GM21423 (cell line): Measurements from ENCODE around the gene SLC19A3.
A peak's percentile ranks its signal among the peaks of the same experiment; 100 is the strongest.
"Not testable (repeated sequence)": the region's sequence is repeated elsewhere in the genome, so short reads cannot be mapped to it uniquely, and the experiment has no call there.

Experiments used
- ATAC-seq: cut with Tn5 transposase; IDR thresholded peaks from one replicate; pipeline ENCODE4 v1.9.1; 2021; ENCODE audit warnings: mild to moderate bottlenecking, moderate library complexity; ENCODE audit not compliant: unreplicated experiment

SLC19A3 gene

DNA sequence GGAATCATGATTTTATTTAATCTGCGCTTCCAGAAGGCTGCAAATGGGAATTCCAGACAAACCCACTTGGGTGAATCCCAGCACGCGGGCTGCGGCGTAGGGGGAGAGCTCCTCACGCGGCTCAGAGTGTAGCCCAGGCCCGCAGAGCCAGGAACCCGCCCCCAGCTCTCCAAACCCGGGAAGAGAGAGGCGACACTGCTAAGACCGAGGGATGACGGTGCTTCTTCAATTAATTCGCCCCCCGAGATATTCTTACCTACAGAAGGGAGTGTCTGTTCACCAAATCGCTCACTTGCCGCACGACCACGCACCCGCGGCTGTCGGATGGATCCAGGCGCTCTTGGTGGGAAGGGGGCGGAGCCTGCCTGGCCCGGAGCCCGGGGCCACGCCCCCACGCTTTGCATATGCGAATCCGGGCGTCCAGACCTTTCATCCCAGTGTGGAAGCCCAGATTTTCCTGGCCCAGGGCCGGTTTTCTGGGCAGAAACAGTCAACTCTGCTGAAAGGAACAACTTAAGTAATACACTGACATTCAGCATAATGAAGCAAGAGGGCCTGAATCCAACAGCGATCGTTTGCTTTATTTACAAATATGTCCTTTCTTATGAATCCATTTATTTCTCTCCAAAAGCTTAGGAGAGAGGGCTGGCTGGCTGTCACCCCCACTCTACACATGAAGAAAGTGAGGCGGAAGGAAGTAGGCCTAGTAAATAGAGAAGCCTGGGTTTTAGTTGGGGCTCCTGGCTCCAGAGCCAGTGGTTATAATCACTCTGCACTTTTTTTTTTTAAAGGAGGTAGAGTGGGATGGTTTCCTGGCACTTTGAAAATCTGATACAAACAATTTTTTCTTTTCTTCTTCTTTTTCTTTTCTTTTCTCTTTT lies at the start of gene SLC19A3:
Gene SLC19A3 (minus strand): TSS at position 342 of the 881 bp plus-strand sequence. CDS start 15,710 bp downstream, outside the sequence.
- ATAC-seq = no peak

DNA sequence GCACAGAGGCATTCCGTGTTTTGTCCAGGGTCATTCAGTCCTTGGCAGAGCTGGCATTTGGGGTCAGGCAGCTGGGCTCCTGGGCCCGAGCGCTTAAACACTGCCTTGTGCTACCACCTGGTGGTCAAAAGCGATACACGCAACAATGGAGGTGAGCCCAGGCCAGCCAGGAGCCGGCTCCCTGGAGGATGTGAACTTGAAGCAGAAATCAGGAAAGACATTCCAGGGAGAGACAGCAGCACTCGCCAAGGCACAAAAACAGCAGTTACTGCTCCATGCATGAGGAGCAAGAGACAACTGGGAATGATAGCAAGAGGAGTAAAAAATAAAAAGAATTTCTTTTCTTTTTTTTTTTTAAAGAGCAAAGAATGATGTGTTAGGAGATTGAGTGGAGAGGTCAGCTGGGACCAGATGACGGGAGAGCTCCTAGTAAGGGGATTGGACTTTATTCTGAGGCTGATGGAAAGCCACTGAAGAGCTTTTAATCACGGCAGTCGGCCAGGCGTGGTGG lies 48.6 kb upstream of the SLC19A3 start:
- ATAC-seq = peak; percentile 98

DNA sequence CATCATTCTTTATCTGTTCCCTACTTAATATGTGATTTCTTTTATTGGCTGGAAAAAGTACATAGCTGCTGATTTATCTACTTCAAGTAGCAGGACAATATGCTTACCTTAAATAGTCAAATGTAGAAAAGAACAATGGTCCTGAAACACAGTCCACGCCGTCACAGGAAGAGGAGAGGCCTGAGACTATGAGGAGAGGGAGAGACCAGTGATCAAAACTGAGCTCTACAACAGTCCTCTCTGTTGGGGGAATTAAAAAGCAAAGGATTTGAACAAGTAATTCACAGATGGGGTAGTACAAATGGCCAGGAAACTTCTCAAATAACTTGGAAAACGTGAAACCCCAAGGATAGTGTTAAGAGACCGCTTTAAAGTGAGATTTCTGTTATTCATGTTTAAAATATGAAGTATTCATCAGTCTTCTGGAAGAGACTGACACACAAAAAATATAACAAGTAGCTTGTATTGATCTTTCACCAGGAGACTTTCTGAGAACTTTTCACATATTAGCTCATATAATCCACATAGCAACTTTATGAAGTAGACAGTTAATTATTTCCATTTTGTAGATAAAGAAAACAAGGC lies 48.1 kb upstream of the SLC19A3 start:
- no peak for ATAC-seq

DNA sequence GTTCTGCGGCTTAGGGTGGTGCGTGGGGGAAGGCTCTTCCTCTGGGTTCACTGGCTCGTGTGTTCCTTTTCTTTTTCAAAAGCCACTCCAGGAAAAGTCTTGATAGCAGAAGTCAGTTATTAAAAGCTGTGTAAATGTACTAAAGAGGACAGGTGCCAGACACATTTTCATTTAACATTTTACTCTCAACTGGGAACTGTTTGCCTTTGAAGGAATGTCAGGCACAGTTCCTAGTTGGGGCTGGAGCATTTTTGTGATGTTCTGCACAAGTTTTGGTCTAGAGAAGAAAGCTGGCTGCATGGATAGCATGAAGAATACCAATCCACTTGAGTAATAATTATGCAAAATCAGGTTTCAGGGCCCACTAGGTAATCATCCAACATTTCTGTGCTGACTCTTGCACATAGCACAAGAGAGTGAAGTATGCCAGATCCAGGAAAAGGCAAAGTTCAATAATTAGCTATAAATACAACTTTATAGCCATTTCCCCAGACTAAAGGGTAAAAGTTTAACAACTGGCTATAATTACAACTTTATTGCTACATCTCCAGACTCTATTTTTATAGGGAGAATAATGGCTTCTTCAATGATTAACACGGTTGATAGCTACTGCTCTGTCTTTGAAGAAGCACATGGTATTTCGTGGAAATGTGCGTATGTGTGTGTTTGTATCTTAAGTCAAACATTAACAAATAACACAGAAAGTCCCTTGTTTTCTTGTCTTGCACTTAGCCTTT lies 44.1 kb upstream of the SLC19A3 start:
- ATAC-seq = no peak

DNA sequence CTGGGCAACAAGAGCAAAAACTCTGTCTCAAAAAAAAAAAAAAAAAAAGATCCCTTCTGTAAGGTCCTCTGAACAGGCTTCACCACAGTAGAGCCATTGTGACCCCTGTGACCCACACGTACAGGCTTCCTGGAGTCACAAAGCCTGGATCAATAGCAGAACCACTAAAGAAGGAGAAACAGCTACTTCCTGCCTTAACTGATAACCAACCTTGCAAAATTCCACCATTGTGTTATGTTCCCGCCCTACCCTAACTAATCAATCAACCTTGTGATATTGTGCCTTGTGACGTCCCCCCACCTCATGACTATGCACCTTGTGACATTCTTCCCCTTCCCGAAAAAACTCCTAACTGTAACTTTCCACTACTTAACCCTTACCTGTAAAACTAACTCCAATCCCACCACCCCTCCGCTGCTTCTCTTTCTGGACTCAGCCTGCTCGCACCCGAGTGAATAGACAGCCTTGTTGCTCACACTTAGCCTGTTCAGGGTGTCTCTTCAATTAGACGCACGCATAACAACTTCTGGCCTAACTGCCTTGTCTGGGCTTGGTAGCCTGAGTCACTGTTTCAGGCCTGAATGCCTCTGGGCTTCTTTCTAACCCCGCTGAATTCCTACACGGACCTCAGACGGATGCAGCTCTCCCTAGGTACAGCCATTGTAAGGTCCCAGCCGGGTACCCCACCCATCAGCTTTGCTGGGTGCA lies 41.7 kb upstream of the SLC19A3 start:
- ATAC-seq = no peak

DNA sequence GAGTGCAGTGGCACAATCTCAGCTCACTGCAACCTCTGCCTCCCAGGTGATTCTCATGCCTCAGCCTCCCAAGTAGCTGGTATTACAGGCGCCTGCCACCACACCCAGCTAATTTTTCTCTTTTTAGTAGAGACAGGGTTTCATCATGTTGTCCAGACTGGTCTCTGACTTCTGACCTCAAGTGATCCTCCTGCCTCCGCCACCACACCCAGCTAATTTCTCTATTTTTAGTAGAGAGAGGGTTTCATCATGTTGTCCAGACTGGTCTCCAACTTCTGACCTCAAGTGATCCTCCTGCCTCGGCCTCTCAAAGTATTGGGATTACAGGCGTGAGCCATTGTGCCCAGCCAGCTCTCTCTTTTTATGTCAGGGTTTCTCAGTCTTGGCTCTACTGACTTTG lies 38.4 kb upstream of the SLC19A3 start:
- not testable (repeated sequence) for ATAC-seq

DNA sequence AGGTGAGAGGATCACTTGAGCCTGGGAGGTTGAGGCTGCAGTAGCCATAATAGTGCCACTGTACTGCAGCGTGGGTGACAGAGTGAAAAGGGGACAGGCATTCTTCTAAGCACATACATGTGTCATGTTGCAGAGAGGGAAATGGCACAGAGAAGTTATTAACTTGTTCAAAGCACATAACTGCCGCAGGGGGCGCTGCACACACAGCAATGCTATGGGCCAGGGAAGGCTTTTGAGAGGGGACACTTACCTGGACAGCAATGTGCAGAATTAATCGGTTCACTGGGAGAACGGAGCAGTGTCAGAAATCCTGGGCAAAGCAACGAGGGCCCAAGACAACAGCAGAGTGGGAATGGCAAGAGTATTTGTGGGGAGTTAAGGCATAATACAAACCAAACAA lies 30.3 kb upstream of the SLC19A3 start:
- no peak for ATAC-seq

DNA sequence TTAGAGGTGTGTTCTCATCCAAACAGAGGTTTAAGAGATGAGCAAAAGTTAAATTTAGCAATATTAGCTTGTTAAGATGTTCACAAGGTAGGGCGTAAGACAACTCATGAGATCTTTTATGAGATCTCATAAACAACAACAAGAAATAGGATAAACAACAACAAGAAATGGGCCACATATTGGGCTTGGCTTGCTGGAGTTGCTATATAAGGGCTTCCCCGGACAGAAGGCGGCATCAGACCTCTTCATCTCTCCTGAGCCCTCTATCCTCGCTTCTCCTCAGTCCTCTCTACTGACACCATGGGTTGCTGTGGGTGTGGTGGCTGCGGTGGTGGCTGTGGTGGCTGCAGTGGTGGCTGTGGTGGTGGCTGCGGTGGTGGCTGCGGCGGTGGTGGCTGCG lies 27.8 kb upstream of the SLC19A3 start, which contains the start of gene SCYGR8:
Gene SCYGR8 (plus strand): TSS at position 301 of the 400 bp plus-strand sequence. CDS start 0 bp downstream, at position 301.
- ATAC-seq = no peak

DNA sequence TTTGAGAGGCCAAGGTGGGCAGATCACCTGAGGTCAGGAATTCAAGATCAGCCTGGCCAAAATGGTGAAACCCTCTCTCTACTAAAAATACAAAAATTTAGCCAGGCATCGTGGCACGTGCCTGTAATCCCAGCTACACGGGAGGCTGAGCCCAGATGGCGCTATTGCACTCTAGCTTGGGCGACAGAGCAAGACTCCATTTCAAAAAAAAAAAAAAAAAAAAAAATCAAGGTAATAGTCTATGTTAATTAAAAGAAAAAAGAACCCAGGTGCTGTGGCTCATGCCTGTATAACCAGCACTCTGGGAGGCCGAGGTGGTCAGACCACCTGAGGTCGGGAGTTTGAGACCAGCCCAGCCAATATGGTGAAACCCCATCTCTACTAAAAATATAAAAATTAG lies 22.9 kb upstream of the SLC19A3 start:
- ATAC-seq = not testable (repeated sequence)

DNA sequence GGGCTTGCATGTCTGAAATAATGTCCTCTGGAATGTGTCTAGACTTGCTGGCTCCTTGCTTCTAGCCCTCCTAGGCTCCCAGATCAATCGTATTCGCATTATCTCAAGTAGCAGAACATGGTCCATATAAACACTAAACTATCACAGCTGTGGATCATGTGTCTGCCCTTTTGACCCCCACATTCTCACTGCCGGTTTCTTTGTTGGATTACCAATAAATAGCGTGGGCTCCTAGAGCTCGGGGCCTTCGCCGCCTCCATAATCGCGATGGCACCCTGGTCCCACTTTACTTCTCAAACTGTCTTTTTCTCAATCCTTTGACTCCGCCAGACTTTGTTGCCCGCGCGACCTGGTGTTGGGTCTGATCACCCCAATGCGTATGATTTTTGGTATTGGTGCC lies 21.5 kb upstream of the SLC19A3 start:
- ATAC-seq = no peak

DNA sequence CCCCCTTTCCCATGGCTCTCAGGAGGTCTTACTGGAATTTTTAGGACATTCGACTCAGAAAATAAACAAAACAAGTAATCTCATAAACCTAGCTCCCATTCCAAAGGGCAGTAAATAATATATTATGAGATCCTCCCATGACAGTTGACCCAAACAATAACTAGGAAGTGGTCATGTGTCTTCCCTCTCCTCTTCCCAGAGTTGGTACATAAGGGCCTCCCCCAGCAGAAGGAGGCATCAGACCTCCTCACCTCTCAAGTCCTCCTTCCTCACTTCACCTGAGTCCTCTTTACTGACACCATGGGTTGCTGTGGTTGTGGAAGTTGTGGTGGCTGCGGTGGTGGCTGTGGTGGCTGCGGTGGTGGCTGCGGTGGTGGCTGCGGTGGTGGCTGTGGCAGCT lies 10.2 kb upstream of the SLC19A3 start, which contains the start of gene SCYGR7:
Gene SCYGR7 (plus strand): TSS at position 301 of the 400 bp plus-strand sequence. CDS start 0 bp downstream, at position 301.
- ATAC-seq = no peak

DNA sequence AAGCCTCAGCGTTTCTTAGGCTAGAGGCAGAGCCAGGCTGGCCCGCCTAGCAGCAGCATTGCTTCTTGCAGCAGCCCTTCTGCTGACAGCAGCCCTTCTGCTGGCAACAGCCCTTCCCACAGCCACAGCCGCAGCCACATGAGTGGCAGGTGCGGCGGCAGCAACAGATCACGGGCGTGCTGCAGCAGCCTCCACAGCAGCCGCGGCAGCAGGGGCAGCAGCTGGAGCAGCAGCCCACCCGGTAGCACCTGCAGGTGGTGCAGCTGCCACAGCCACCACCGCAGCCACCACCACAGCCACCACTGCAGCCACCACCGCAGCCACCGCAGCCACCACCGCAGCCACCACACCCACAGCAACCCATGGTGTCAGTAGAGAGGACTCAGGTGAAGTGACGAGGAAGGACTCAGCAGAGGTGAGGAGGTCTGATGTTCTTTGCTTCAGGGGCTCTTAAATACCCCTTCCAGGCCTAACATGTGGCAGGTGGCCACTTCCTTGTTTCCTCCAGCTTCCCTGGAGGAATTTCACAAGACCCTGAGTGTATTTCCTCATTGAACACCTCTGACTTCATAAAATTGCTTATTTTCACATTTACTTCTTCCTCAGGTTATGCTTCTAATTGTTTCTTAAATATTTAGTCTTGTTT lies 6.7 kb upstream of the SLC19A3 start, which contains the start of gene SCYGR6:
Gene SCYGR6 (minus strand): TSS at position 364 of the 646 bp plus-strand sequence. CDS start 0 bp downstream, at position 364.
- no peak for ATAC-seq

DNA sequence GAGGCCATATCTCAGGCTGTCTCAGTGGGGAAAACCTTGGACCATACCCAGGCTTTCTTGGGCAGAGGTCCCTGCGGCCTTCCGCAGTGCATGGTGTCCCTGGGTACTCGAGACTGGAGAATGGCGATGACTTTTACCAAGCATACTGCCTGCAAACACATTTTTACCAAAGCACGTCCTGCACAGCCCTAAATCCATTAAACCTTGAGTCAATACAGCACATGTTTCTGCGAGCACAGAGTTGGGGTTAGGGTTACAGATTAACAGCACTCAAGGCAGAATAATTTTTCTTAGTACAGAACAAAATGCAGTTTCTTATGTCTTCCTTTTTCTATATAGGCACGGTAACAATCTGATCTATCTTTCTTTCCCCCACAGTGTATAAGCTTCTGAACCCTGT lies 5.0 kb upstream of the SLC19A3 start:
- not testable (repeated sequence) for ATAC-seq

DNA sequence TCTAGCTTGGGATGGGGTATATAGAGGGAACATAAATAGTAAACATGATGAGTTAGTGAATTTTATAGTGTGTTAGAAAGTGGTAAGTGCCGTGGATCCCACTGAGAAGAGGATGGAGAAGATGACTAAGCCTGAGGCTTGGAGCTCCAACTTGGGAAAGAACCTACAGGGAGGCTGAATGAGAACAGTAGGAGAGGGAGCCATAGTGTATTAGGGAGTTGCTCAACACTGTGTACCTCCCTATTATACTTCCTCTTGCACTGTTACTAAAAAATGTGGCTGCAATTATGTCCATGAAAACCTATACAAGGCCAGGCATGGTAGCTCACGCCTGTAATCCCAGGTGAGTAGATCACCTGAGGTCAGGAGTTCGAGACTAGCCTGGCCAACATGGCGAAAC lies 2.9 kb upstream of the SLC19A3 start:
- no peak for ATAC-seq

DNA sequence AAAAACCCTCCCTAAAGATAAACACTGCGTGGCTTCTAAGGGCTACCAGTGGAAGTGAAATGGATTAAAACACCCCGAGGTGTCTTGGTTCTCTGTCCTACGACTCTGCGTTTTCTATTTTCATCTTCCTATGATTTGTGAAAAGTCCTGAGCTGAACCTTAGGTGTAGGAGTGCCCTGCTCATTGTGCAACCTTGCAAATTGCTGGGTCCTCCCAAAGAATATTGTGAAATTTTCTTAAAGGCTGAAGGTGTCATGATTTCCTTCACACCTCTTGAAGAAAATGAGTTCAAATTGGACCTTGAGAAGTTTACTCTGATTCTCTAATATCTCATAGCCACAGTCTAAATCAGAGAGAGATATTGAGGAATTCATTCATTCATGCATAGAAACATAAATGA lies 1.8 kb upstream of the SLC19A3 start:
- ATAC-seq = no peak

DNA sequence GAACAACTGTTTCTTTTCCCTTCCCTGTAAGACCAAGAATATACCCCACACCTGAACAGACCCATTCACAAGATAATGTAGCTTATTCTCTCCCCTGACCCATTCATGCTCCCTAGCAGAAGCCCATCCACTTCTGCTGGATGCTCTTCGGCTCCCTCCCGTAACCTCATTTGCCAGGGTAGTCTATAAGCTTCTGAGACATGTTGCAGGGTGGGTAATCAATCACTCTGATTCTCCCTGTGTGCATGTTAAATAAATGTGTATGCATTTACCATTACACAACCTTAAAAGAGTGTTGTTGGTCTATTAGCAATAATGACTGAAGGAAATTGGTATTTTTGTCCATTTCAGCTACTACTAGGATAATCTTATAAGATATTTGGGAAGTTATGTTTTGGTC lies 1.3 kb downstream of the SLC19A3 start:
- ATAC-seq = no peak

DNA sequence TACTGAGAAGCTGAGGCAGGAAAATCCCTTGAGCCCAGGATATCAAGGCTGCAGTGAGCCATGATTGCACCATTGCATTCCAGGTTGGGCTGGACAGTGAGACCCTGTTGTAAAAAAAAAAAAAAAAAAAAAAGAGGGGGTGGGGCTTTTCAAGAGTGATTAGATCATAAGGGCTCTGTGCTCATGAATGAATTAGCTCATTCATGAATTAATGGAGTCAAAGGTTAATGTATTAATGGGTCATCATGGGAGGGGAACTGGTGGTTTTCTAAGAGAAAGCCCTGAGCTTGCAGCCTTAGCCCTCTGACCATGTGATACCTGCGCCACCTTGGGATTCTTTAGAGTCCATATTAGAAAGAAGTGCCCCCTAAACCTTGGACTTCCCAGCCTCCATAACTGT lies 4.5 kb downstream of the SLC19A3 start:
- no peak for ATAC-seq

DNA sequence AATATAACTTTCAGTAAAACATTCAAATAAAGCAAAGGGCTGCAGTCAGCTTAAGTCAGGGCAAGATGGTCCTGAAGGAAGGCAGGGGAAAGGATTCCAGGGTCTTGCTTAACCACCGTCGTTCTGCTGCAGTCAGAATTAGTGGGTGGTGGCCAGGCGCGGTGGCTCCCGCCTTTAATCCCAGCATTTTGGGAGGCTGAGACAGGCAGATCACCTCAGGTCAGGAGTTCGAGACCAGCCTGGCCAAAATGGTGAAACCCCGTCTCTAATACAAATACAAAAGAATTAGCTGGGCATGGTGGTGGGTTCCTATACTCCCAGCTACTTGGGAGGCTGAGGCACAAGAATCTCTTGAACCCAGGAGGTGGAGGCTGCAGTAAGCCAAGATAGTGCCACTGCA lies 6.8 kb downstream of the SLC19A3 start:
- no peak for ATAC-seq

DNA sequence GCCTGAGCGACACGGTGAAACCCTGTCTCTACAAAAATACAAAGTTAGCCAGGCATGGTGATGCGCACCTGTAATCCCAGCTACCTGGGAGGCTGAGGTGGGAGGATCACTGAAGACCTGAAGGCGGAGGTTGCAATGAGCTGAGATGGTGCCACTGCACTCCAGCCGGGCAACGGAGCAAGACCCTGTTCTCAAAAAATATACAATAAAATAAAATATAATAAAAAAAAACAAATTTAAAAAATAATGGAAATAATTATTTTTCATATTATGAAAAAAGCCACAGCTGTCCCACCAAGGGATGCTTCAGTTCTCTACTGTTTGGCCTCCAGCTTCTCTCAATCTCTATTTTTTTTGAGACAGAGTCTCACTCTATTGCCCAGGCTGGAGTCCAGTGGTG lies 10.4 kb downstream of the SLC19A3 start:
- ATAC-seq = no peak

DNA sequence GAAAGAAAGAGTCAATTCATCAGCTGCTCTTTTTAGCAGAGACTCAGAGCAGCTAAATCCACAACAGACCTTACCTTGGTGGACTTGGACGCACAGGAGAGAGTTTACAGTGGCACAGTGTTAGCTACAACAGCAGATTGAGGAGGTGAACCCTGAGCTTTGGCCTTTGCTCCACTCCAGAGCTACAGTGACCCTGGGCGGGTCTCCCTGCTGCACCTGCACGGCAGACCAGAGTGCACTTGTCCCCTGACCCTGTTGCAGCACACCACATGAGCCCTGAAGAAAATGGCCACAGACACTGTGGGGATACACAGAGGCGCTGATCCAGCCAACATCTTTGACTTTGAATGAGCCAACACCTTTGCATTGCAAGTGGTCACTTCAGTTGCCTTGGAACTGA lies 11.0 kb downstream of the SLC19A3 start:
- ATAC-seq = no peak
